Fibroblast of lung (primary cell): ENCODE results near the gene INPP4A.

ENCODE experiments used
- CTCF ChIP-seq, 2 donors: IDR thresholded peaks in 1 of 2; conservative IDR thresholded peaks in 1 of 2; 1 replicate in 1 of 2; 2 replicates in 1 of 2; pipeline ENCODE4 v1.5.1; 2011 to 2012; ENCODE audit warnings: low read length in 2 of 2, control low read depth in 1 of 2, inconsistent platforms in 1 of 2, low read depth in 1 of 2, mild to moderate bottlenecking in 1 of 2
- EZH2 ChIP-seq: IDR thresholded peaks from 2 replicates; pipeline ENCODE4 v1.5.1; 2012; ENCODE audit warnings: low read length, control low read depth, mild to moderate bottlenecking; ENCODE audit errors: missing control alignments

GRCh38 chr2:98521266-98521665, 76.6 kb downstream of the INPP4A start:
- TF ChIP-seq CTCF (conservative IDR thresholded peaks at IDR 0.05 in 1 of 2, IDR thresholded peaks at IDR 0.05 in 1 of 2; ENCODE audit: low read depth in 1 of 2, low read length in 2 of 2): no peak
- TF ChIP-seq EZH2: no peak
